ENCODE results near the gene TAF1. TPM values are rescaled to one million over a fixed set of nuclear protein-coding genes. Genes with fewer than 3 reads are reported as not detected.

Gene TAF1
- total and polyA plus RNA-seq, 2 of the 8 experiments (the other 6 are each of a cell fraction or from before 2014, with no cell fraction given): 6.3 to 30.2 TPM

DNA sequence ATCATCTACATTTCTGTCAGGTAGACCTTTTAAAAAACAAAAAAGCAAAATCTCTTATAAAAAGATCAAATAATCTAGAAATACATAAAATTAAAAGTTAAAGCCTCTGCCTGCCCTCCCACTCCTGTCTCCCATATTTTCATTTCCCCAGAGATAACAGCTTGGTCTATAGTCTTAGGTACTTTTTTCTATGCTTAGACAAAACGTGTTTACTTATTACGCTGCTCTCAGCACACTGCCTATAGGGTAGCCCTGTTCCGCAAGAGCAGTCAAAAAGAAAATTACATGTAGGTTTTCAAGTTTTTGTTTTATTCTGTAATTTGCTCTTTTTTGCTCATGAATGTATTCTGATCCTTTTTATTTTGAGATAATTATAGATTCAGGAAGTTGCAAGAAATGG, 73.3 kb downstream of the TAF1 start:
- no peaks in the 10 kb centered on the region for H4K20me1 ChIP-seq (replicated peaks in 1 of 2; ENCODE audit: control insufficient read depth in 1 of 2, insufficient read depth in 2 of 2, low read length in 2 of 2)
- H3K4me1 ChIP-seq (replicated peaks in 1 of 4; ENCODE audit: control insufficient read depth in 3 of 4, insufficient read depth in 4 of 4, low read length in 3 of 4): no peaks in the 10 kb centered on the region
- H2BK120ac ChIP-seq (replicated peaks; ENCODE audit: low read depth, low read length): no peak overlapping the region
- 96% methylated on average over 3 of the region's 3 CpGs; no CpG with 5 or more reads in 1 of the 2 experiments for WGBS, 2 experiments (ENCODE audit: extremely low coverage in 1 of 2, insufficient coverage in 1 of 2, insufficient read length in 1 of 2, insufficient replicate concordance in 2 of 2, low coverage in 1 of 2, low lambda C conversion rate in 2 of 2, missing lambda C conversion rate in 1 of 2)
- H3K9ac ChIP-seq (replicated peaks in 1 of 4; ENCODE audit: extremely low read depth in 1 of 4, low read depth in 3 of 4, low read length in 3 of 4): no peak overlapping the region
- ChIA-PET POLR2A (ENCODE audit: partially characterized antibody) (no interaction called here), CTCF (ENCODE audit: partially characterized antibody) (no interaction called here)
- no peak overlapping the region for H2BK20ac ChIP-seq (ENCODE audit: low read length)
- no peak overlapping the region for H3K23ac ChIP-seq (ENCODE audit: insufficient read length)
- no peak overlapping the region for H3K18ac ChIP-seq (ENCODE audit: extremely low read depth, low read length)
- H3K27me3 ChIP-seq (replicated peaks in 1 of 4; ENCODE audit: control insufficient read depth in 3 of 4, extremely low read depth in 1 of 4, insufficient read depth in 3 of 4, low read length in 3 of 4): no peaks in the 10 kb centered on the region
- no peak overlapping the region for H4K91ac ChIP-seq (replicated peaks; ENCODE audit: insufficient read length, low read length)
- no peak overlapping the region for H2BK15ac ChIP-seq (ENCODE audit: low read length)
- no peak overlapping the region for H3K4me3 ChIP-seq (ENCODE audit: extremely low read depth in 1 of 4, insufficient read depth in 2 of 4, low read depth in 3 of 4, low read length in 4 of 4)
- H3K56ac ChIP-seq (replicated peaks; ENCODE audit: insufficient read length, low read depth, low read length): no peak overlapping the region
- DNase-seq (ENCODE audit: low read depth in 1 of 2, low spot score in 2 of 2) (no peak), FAIRE-seq (no peak)
- peaks cover 0 to 10% (median under 1%) of the 10 kb centered on the region in 4 experiments; a peak in 5 of 8 replicates for H3K36me3 ChIP-seq (ENCODE audit: control insufficient read depth in 2 of 4, insufficient read depth in 4 of 4, low read length in 3 of 4)
- no peaks in the 10 kb centered on the region for H3K79me2 ChIP-seq (ENCODE audit: control insufficient read depth in 1 of 2, insufficient read depth in 2 of 2, low read length in 2 of 2)
- H3K9me3 ChIP-seq (ENCODE audit: insufficient read depth in 2 of 2, low read depth in 1 of 2, low read length in 1 of 2): no peaks in the 10 kb centered on the region
- H2BK5ac ChIP-seq (ENCODE audit: low read depth, low read length): no peak overlapping the region
- H4K5ac ChIP-seq (ENCODE audit: insufficient read length, low read depth, low read length): no peak overlapping the region
- H4K8ac ChIP-seq (ENCODE audit: extremely low read depth, insufficient read depth, low read length): no peak overlapping the region
- no peak overlapping the region for H3K4me2 ChIP-seq (ENCODE audit: insufficient read depth in 1 of 2, low read depth in 2 of 2, low read length in 2 of 2)
- TF ChIP-seq TBP (IDR thresholded peaks at IDR 0.05; ENCODE audit: low read depth, low read length): no peak
- TF ChIP-seq, protein P1, sequence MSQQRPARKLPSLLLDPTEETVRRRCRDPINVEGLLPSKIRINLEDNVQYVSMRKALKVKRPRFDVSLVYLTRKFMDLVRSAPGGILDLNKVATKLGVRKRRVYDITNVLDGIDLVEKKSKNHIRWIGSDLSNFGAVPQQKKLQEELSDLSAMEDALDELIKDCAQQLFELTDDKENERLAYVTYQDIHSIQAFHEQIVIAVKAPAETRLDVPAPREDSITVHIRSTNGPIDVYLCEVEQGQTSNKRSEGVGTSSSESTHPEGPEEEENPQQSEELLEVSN (IDR thresholded peaks at IDR 0.05): no peak
- H2AFZ ChIP-seq (ENCODE audit: low read length): no peak overlapping the region
- H3K79me1 ChIP-seq (ENCODE audit: low read depth, low read length): no peaks in the 10 kb centered on the region
- no peak overlapping the region for H3K27ac ChIP-seq (ENCODE audit: low read depth, low read length)
- H3K23me2 ChIP-seq (ENCODE audit: low read depth, low read length): no peaks in the 10 kb centered on the region; the same call in 1 of the 2 replicates
- H3K4ac ChIP-seq (replicated peaks; ENCODE audit: insufficient read length, low read depth, low read length): no peak overlapping the region
- no peak overlapping the region for H2AK5ac ChIP-seq (ENCODE audit: low read depth, low read length)
- no peak overlapping the region for H2BK12ac ChIP-seq (ENCODE audit: low read depth, low read length)
- no peak overlapping the region for H3K14ac ChIP-seq (ENCODE audit: insufficient read length)

Measured in H1 (cell line).